Mucosa of descending colon (tissue), 3 donors: ENCODE data around the gene DKK3. TPM values are rescaled to one million over a fixed set of nuclear protein-coding genes. Genes with fewer than 3 reads are reported as not detected.
A peak's percentile ranks its signal among the peaks of the same experiment; 100 is the strongest.

ENCODE experiments used
- ATAC-seq: fragments of 200-7000 bp; cut with Tn5 transposase; one replicate; pipeline ENCODE4 v1.9.1; 2020; ENCODE audit warnings: mild to moderate bottlenecking, moderate library complexity
- DNase-seq, 3 donors: peaks; one replicate each; pipeline ENCODE4 v3.0.0-alpha.2; 2020
- H3K36me3 ChIP-seq: fragments of 200-600 bp; one replicate; pipeline ENCODE4 v1.8.0; 2021; ENCODE audit warnings: low read depth, mild to moderate bottlenecking
- H3K4me1 ChIP-seq: fragments of 200-600 bp; one replicate; pipeline ENCODE4 v1.8.0; 2021; ENCODE audit warnings: low read depth, mild to moderate bottlenecking
- H3K4me3 ChIP-seq: fragments of 200-600 bp; one replicate; pipeline ENCODE4 v1.8.0; 2021; ENCODE audit warnings: mild to moderate bottlenecking
- H3K9me3 ChIP-seq: fragments of 200-600 bp; one replicate; pipeline ENCODE4 v1.8.0; 2021; ENCODE audit warnings: mild to moderate bottlenecking
- CTCF ChIP-seq: fragments of 200-600 bp; IDR thresholded peaks from one replicate; pipeline ENCODE4 v1.8.0; 2022; ENCODE audit warnings: antibody characterized with exemption, mild to moderate bottlenecking
- intact Hi-C, 2 donors: fragments of 100-400 bp; cut with DNase I in 1 of 2; cut with micrococcal nuclease in 1 of 2; formaldehyde crosslinking; loops; one replicate each; pipeline versions ENCODE4 v1.11.0 to v1.11.1; 2022; cut with DNase I, micrococcal nuclease
- total RNA-seq, 3 donors: library from RNA; stranded (reverse); fragmentation: NEBNext Ultra II Directional in 2 of 3; extraction: Animal tissue kit (Norgen Biotek cat#: 25700) in 2 of 3; gene quantifications; one replicate each; pipeline versions ENCODE4 v1.2.1 to v1.2.4, GENCODE V29; 2021 to 2023
- donor health status: DM: no; HTN: no; CAD: no; lungs with moderate emphysema.
- donor health status: DM: no; HTN: no; CAD: no.
- donor health status: DM: no; HTN: yes; CAD: no.

DKK3 gene
- total RNA-seq, 3 donors from 2014 or later: 9.1 to 52.9 (median 18.9) TPM

GRCh38 chr11:11996321-11997048 lies 11.9 kb downstream of the DKK3 start:
- H3K36me3 ChIP-seq: no peaks in the 10 kb centered on the region
- intact Hi-C loops: no loop called here
- no peaks in the 10 kb centered on the region for H3K4me1 ChIP-seq
- no peak for TF ChIP-seq CTCF
- H3K9me3 ChIP-seq: no peaks in the 10 kb centered on the region
- no peak overlapping the region for H3K4me3 ChIP-seq
- DNase-seq: no peak
- ATAC-seq: no peak

GRCh38 chr11:11995601-11996000 lies 12.8 kb downstream of the DKK3 start:
- TF ChIP-seq CTCF: no peak
- H3K9me3 ChIP-seq: no peaks in the 10 kb centered on the region
- intact Hi-C loops: no loop called here
- H3K4me1 ChIP-seq: no peaks in the 10 kb centered on the region
- DNase-seq: no peak
- peak; percentile 50 for ATAC-seq
- no peak overlapping the region for H3K4me3 ChIP-seq
- no peaks in the 10 kb centered on the region for H3K36me3 ChIP-seq

- Histone ChIP-seq H3K36me3 (no peaks in the 10 kb centered on the region), H3K4me1 (no peaks in the 10 kb centered on the region), H3K9me3 (no peaks in the 10 kb centered on the region), H3K4me3 (no peak overlapping the region)
- intact Hi-C loops: no loop called here
- no peak for TF ChIP-seq CTCF
- DNase-seq (no peak), ATAC-seq (peak; percentile 29)
Measured at GRCh38 chr11:11993839-11994238, 14.6 kb downstream of the DKK3 start.

- DNase-seq (no peak), ATAC-seq (peak; percentile 66)
- no peaks in the 10 kb centered on the region for H3K36me3 ChIP-seq
- no peak for TF ChIP-seq CTCF
- H3K4me3 ChIP-seq: no peak overlapping the region
- H3K9me3 ChIP-seq: no peaks in the 10 kb centered on the region
- intact Hi-C loops: no loop called here
- no peaks in the 10 kb centered on the region for H3K4me1 ChIP-seq
Measured at GRCh38 chr11:11992257-11993212, 15.9 kb downstream of the DKK3 start.

- Histone ChIP-seq H3K9me3 (no peaks in the 10 kb centered on the region), H3K4me3 (no peak overlapping the region), H3K4me1 (no peaks in the 10 kb centered on the region), H3K36me3 (no peaks in the 10 kb centered on the region)
- ATAC-seq (no peak), DNase-seq (no peak)
- intact Hi-C loops: no loop called here
- TF ChIP-seq CTCF: no peak
Measured at GRCh38 chr11:11989774-11990744, 18.4 kb downstream of the DKK3 start.
